WTC11 (cell line): ENCODE measurements around the gene TMEM140. TPM values are rescaled to one million over a fixed set of nuclear protein-coding genes. Genes with fewer than 3 reads are reported as not detected.

Experiments
- ATAC-seq: fragments of 200-7000 bp; cut with Tn5 transposase; 2 replicates; pipeline ENCODE4 v1.10.0; 2021; ENCODE audit warnings: mild to moderate bottlenecking, moderate library complexity
- CTCF ChIA-PET: fragments of 300-600 bp; sonication (Branson Sonifier 250); formaldehyde crosslinking; loops from one replicate; lab custom pipeline; 2021; ENCODE audit warnings: antibody characterized with exemption; lab: Charles Lee
- POLR2A ChIA-PET: fragments of 350-600 bp; sonication (Branson Sonifier 250); formaldehyde crosslinking; loops from one replicate; lab custom pipeline; 2021; ENCODE audit warnings: antibody characterized with exemption; lab: Charles Lee
- DNase-seq: peaks from one replicate; pipeline ENCODE4 v3.0.0; 2021; ENCODE audit warnings: low spot score
- H3K27ac Mint-ChIP-seq: 2 replicates; pipeline ENCODE4 v1.8.0; 2021; ENCODE audit warnings: mixed read lengths
- H3K27me3 Mint-ChIP-seq: 2 replicates; pipeline ENCODE4 v1.8.0; 2021; ENCODE audit warnings: low read depth, mild to moderate bottlenecking, moderate library complexity, mixed read lengths
- H3K36me3 Mint-ChIP-seq: 2 replicates; pipeline ENCODE4 v1.8.0; 2021; ENCODE audit warnings: mixed read lengths
- H3K4me1 Mint-ChIP-seq: 2 replicates; pipeline ENCODE4 v1.8.0; 2022; ENCODE audit warnings: mixed read lengths
- H3K4me3 Mint-ChIP-seq: 2 replicates; pipeline ENCODE4 v1.8.0; 2021; ENCODE audit warnings: mild to moderate bottlenecking, moderate library complexity, mixed read lengths
- H3K9me3 Mint-ChIP-seq: 2 replicates; pipeline ENCODE4 v1.8.0; 2021; ENCODE audit warnings: mixed read lengths
- CDX4 ChIP-seq: fragments of 250-450 bp; sonication (Bioruptor Pico); IDR thresholded peaks from 2 replicates; pipeline ENCODE4 v1.9.0; 2021; ENCODE audit warnings: moderate library complexity, mild to moderate bottlenecking, inconsistent platforms, borderline replicate concordance
- ELF4 ChIP-seq: sonication (generic); formaldehyde crosslinking; IDR thresholded peaks from 2 replicates; pipeline ENCODE4 v1.8.1; 2022; ENCODE audit warnings: low read depth, mild to moderate bottlenecking, moderate library complexity, missing genetic modification reagents
- ETV6 ChIP-seq: sonication (generic); formaldehyde crosslinking; IDR thresholded peaks from 2 replicates; pipeline ENCODE4 v1.8.1; 2022; ENCODE audit warnings: mild to moderate bottlenecking, missing genetic modification reagents
- FOXK1 ChIP-seq: sonication (generic); formaldehyde crosslinking; IDR thresholded peaks from 2 replicates; pipeline ENCODE4 v1.8.0; 2022; ENCODE audit warnings: mild to moderate bottlenecking, moderate library complexity, missing genetic modification reagents
- GABPB1 ChIP-seq: sonication (generic); formaldehyde crosslinking; IDR thresholded peaks from 2 replicates; pipeline ENCODE4 v1.8.1; 2023; ENCODE audit warnings: mild to moderate bottlenecking, missing genetic modification reagents
- GRHL2 ChIP-seq: fragments of 250-450 bp; sonication (Bioruptor Pico); IDR thresholded peaks from 2 replicates; pipeline ENCODE4 v1.8.0; 2022; ENCODE audit warnings: mild to moderate bottlenecking, moderate library complexity; ENCODE audit not compliant: insufficient replicate concordance, severe bottlenecking
- HMGA2 ChIP-seq: fragments of 250-450 bp; sonication (Bioruptor Pico); IDR thresholded peaks from 2 replicates; pipeline ENCODE4 v1.4.0; 2021; ENCODE audit warnings: mild to moderate bottlenecking, moderate library complexity
- IRF1 ChIP-seq: sonication (generic); formaldehyde crosslinking; IDR thresholded peaks from 2 replicates; pipeline ENCODE4 v1.8.0; 2023; ENCODE audit warnings: missing genetic modification reagents
- JAZF1 ChIP-seq: fragments of 250-450 bp; sonication (Bioruptor Pico); IDR thresholded peaks from 2 replicates; pipeline ENCODE4 v1.9.0; 2021; ENCODE audit warnings: moderate library complexity, mild to moderate bottlenecking, inconsistent platforms
- JUN ChIP-seq: sonication (generic); formaldehyde crosslinking; IDR thresholded peaks from 2 replicates; pipeline ENCODE4 v1.8.0; 2023; ENCODE audit warnings: mild to moderate bottlenecking, missing genetic modification reagents
- KAT7 ChIP-seq: sonication (generic); formaldehyde crosslinking; IDR thresholded peaks from 2 replicates; pipeline ENCODE4 v1.8.1; 2023; ENCODE audit warnings: missing genetic modification reagents, mild to moderate bottlenecking, borderline replicate concordance
- NFYB ChIP-seq: sonication (generic); formaldehyde crosslinking; conservative IDR thresholded peaks from 2 replicates; pipeline ENCODE4 v1.8.0; 2022; ENCODE audit warnings: low read depth, missing genetic modification reagents
- NR2C2 ChIP-seq: sonication (generic); formaldehyde crosslinking; IDR thresholded peaks from 2 replicates; pipeline ENCODE4 v1.8.0; 2022; ENCODE audit warnings: mild to moderate bottlenecking, missing genetic modification reagents
- OVOL2 ChIP-seq: fragments of 250-450 bp; sonication (Bioruptor Pico); IDR thresholded peaks from 2 replicates; pipeline ENCODE4 v1.9.0; 2021; ENCODE audit warnings: mild to moderate bottlenecking, borderline replicate concordance
- SMAD3 ChIP-seq: sonication (generic); formaldehyde crosslinking; IDR thresholded peaks from 2 replicates; pipeline ENCODE4 v1.8.0; 2022; ENCODE audit warnings: missing genetic modification reagents, mild to moderate bottlenecking, borderline replicate concordance
- SP1 ChIP-seq: sonication (generic); formaldehyde crosslinking; conservative IDR thresholded peaks from 2 replicates; pipeline ENCODE4 v1.8.1; 2022; ENCODE audit warnings: missing genetic modification reagents
- ZNF138 ChIP-seq: sonication (generic); formaldehyde crosslinking; conservative IDR thresholded peaks from 2 replicates; pipeline ENCODE4 v1.8.1; 2022; ENCODE audit warnings: mild to moderate bottlenecking, moderate library complexity, missing genetic modification reagents
- ZNF219 ChIP-seq: sonication (generic); formaldehyde crosslinking; IDR thresholded peaks from 2 replicates; pipeline ENCODE4 v1.8.0; 2023; ENCODE audit warnings: missing genetic modification reagents, mild to moderate bottlenecking, borderline replicate concordance
- ZNF317 ChIP-seq: sonication (generic); formaldehyde crosslinking; IDR thresholded peaks from 2 replicates; pipeline ENCODE4 v1.8.1; 2023; ENCODE audit warnings: low read depth, mild to moderate bottlenecking, moderate library complexity, missing genetic modification reagents, borderline replicate concordance
- ZNF416 ChIP-seq: fragments of 250-450 bp; sonication (Bioruptor Pico); IDR thresholded peaks from 2 replicates; pipeline ENCODE4 v1.9.0; 2021; ENCODE audit warnings: mild to moderate bottlenecking, inconsistent platforms
- ZNF423 ChIP-seq: fragments of 250-450 bp; sonication (Bioruptor Pico); IDR thresholded peaks from 2 replicates; pipeline ENCODE4 v2.1.2; 2022; ENCODE audit warnings: mild to moderate bottlenecking, moderate library complexity
- ZNF512 ChIP-seq: sonication (generic); formaldehyde crosslinking; IDR thresholded peaks from 2 replicates; pipeline ENCODE4 v1.8.1; 2022; ENCODE audit warnings: missing genetic modification reagents, borderline replicate concordance
- total RNA-seq: library from RNA; stranded (reverse); gene quantifications from 3 replicates; pipeline ENCODE4 v1.2.3, GENCODE V29; 2021
- TF ChIP-seq, protein P1 (sequence below): sonication (generic); formaldehyde crosslinking; IDR thresholded peaks from 2 replicates; pipeline ENCODE4 v1.8.0; 2022; ENCODE audit warnings: mild to moderate bottlenecking, missing genetic modification reagents
- TF ChIP-seq, protein P2 (sequence below): sonication (generic); formaldehyde crosslinking; IDR thresholded peaks from 2 replicates; pipeline ENCODE4 v1.8.1; 2023; ENCODE audit warnings: mild to moderate bottlenecking, missing genetic modification reagents
- TF ChIP-seq, protein P3 (sequence below): sonication (generic); formaldehyde crosslinking; IDR thresholded peaks from 2 replicates; pipeline ENCODE4 v1.8.1; 2023; ENCODE audit warnings: mild to moderate bottlenecking, missing genetic modification reagents, moderate library complexity
- TF ChIP-seq, protein P4 (sequence below): fragments of 250-450 bp; sonication (Bioruptor Pico); IDR thresholded peaks from 2 replicates; pipeline ENCODE4 v2.1.2; 2022; ENCODE audit warnings: mild to moderate bottlenecking, moderate library complexity
- TF ChIP-seq, protein P5 (sequence below): fragments of 250-450 bp; sonication (Bioruptor Pico); IDR thresholded peaks from 2 replicates; pipeline ENCODE4 v1.9.0; 2021; ENCODE audit warnings: mild to moderate bottlenecking, borderline replicate concordance

The TMEM140 gene
- total RNA-seq, 1 experiment from 2014 or later: not detected

DNA sequence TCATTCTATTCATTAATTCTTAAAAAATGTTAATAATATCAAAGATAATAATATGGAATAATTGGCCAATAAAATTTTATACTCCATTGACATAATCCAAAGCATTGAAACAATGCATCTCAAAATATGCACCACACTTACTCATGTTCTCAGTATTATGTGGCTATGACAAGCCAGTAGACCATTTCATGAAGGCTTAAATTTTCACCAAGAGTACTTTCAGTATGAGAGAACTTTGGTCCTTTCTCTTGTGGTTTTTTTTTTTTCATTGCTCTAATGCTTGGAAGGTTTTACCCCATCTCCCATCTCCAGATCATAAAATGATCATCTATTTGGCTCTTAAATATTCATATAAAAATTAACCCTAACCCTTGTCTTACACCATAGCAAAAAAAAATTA lies 45.5 kb upstream of the TMEM140 start (continued):
- no peak for TF ChIP-seq ZNF512 (CRISPR knock-in tag)
- TF ChIP-seq, protein P1, sequence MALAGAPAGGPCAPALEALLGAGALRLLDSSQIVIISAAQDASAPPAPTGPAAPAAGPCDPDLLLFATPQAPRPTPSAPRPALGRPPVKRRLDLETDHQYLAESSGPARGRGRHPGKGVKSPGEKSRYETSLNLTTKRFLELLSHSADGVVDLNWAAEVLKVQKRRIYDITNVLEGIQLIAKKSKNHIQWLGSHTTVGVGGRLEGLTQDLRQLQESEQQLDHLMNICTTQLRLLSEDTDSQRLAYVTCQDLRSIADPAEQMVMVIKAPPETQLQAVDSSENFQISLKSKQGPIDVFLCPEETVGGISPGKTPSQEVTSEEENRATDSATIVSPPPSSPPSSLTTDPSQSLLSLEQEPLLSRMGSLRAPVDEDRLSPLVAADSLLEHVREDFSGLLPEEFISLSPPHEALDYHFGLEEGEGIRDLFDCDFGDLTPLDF (CRISPR knock-in tag): no peak
- no peak for TF ChIP-seq NFYB (CRISPR knock-in tag)
- TF ChIP-seq, protein P2, sequence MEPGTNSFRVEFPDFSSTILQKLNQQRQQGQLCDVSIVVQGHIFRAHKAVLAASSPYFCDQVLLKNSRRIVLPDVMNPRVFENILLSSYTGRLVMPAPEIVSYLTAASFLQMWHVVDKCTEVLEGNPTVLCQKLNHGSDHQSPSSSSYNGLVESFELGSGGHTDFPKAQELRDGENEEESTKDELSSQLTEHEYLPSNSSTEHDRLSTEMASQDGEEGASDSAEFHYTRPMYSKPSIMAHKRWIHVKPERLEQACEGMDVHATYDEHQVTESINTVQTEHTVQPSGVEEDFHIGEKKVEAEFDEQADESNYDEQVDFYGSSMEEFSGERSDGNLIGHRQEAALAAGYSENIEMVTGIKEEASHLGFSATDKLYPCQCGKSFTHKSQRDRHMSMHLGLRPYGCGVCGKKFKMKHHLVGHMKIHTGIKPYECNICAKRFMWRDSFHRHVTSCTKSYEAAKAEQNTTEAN (CRISPR knock-in tag): no peak
- TF ChIP-seq NR2C2 (CRISPR knock-in tag): no peak
- TF ChIP-seq KAT7 (CRISPR knock-in tag): no peak
- no peak for TF ChIP-seq OVOL2 (CRISPR knock-in tag)
- TF ChIP-seq, protein P3, sequence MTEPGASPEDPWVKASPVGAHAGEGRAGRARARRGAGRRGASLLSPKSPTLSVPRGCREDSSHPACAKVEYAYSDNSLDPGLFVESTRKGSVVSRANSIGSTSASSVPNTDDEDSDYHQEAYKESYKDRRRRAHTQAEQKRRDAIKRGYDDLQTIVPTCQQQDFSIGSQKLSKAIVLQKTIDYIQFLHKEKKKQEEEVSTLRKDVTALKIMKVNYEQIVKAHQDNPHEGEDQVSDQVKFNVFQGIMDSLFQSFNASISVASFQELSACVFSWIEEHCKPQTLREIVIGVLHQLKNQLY: no peak
- no peak for TF ChIP-seq ZNF423
- TF ChIP-seq GABPB1 (CRISPR knock-in tag): no peak
- TF ChIP-seq ZNF138: no peak
- TF ChIP-seq, all 79 proteins: peak for 0

DNA sequence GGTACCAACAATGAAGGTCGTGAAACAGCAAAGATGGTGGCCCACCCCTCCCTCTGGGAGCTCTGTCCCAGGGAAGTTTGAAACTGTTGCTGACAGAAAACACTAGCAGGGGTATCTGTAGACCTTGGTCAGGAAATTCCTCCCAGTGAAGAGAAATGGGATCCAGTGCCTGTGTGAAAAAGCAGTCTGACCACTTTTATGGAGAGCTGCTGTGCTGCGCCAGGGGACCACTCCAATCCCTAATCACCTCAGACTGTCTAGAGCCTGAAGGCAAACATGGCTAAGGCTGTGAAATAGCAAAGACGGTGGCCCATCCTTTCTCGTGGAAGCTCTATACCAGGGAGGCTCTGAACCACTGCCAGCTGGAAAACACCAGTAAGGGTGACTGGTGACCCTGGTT lies 38.3 kb upstream of the TMEM140 start:
- H3K4me3 Mint-ChIP-seq: no peak overlapping the region
- TF ChIP-seq ZNF416 (CRISPR knock-in tag) (no peak), SP1 (CRISPR knock-in tag) (no peak), ZNF219 (CRISPR knock-in tag) (no peak), HMGA2 (no peak), ELF4 (no peak), CDX4 (CRISPR knock-in tag) (no peak), GRHL2 (no peak), ETV6 (CRISPR knock-in tag) (no peak), JAZF1 (CRISPR knock-in tag) (no peak), SMAD3 (CRISPR knock-in tag) (no peak), FOXK1 (CRISPR knock-in tag) (no peak), IRF1 (no peak), ZNF317 (CRISPR knock-in tag) (no peak), JUN (no peak)
- TF ChIP-seq, protein P4, sequence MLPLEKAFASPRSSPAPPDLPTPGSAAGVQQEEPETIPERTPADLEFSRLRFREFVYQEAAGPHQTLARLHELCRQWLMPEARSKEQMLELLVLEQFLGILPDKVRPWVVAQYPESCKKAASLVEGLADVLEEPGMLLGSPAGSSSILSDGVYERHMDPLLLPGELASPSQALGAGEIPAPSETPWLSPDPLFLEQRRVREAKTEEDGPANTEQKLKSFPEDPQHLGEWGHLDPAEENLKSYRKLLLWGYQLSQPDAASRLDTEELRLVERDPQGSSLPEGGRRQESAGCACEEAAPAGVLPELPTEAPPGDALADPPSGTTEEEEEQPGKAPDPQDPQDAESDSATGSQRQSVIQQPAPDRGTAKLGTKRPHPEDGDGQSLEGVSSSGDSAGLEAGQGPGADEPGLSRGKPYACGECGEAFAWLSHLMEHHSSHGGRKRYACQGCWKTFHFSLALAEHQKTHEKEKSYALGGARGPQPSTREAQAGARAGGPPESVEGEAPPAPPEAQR (CRISPR knock-in tag): no peak
- TF ChIP-seq, protein P5, sequence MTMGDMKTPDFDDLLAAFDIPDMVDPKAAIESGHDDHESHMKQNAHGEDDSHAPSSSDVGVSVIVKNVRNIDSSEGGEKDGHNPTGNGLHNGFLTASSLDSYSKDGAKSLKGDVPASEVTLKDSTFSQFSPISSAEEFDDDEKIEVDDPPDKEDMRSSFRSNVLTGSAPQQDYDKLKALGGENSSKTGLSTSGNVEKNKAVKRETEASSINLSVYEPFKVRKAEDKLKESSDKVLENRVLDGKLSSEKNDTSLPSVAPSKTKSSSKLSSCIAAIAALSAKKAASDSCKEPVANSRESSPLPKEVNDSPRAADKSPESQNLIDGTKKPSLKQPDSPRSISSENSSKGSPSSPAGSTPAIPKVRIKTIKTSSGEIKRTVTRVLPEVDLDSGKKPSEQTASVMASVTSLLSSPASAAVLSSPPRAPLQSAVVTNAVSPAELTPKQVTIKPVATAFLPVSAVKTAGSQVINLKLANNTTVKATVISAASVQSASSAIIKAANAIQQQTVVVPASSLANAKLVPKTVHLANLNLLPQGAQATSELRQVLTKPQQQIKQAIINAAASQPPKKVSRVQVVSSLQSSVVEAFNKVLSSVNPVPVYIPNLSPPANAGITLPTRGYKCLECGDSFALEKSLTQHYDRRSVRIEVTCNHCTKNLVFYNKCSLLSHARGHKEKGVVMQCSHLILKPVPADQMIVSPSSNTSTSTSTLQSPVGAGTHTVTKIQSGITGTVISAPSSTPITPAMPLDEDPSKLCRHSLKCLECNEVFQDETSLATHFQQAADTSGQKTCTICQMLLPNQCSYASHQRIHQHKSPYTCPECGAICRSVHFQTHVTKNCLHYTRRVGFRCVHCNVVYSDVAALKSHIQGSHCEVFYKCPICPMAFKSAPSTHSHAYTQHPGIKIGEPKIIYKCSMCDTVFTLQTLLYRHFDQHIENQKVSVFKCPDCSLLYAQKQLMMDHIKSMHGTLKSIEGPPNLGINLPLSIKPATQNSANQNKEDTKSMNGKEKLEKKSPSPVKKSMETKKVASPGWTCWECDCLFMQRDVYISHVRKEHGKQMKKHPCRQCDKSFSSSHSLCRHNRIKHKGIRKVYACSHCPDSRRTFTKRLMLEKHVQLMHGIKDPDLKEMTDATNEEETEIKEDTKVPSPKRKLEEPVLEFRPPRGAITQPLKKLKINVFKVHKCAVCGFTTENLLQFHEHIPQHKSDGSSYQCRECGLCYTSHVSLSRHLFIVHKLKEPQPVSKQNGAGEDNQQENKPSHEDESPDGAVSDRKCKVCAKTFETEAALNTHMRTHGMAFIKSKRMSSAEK (CRISPR knock-in tag): no peak

More for the DNA sequence above, 38.3 kb upstream of the TMEM140 start:
- Mint-ChIP-seq H3K4me1 (no peaks in the 10 kb centered on the region), H3K9me3 (peaks cover 8% of the 10 kb centered on the region), H3K27ac (no peak overlapping the region), H3K36me3 (no peaks in the 10 kb centered on the region), H3K27me3 (no peaks in the 10 kb centered on the region)
- CTCF ChIA-PET: interaction anchor here (0.9 to 1.5 kb wide), 3 partner anchors 54 to 123 kb away, joined by 3 to 5 read pairs (median 3); partner anchors contain the start of gene AGBL3
- no peak for DNase-seq
- peak; percentile 38; the same call in 1 of the 2 replicates for ATAC-seq
- POLR2A ChIA-PET: no interaction called here
